ENCODE measurements around the gene TUBB6. TPM values are rescaled to one million over a fixed set of nuclear protein-coding genes. Genes with fewer than 3 reads are reported as not detected.

Gene TUBB6
- total and polyA plus RNA-seq, 2 of the 8 experiments (the other 6 are each of a cell fraction or from before 2014, with no cell fraction given), result 126 to 223 TPM

DNA sequence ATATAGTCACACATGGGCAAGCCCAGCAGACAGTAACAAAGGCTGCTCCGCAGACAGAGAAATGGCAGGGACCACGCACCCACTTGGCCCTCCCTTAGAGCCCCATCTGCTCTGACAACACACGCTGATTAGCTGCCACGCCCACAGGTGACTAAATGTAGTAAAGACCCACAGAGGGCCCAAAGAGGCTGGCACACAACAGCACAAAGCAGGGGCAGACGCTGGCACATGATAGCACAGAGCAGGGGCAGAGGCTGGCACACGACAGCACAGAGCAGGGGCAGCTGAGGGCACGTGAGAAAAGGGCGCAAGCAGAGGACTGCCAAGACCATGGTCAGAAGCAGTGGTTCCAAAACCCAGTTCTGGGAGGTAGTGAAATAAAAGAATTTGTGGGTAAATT, 58.3 kb downstream of the TUBB6 start:
- WGBS, 2 experiments (ENCODE audit: extremely low coverage in 1 of 2, insufficient coverage in 1 of 2, insufficient read length in 1 of 2, insufficient replicate concordance in 2 of 2, low coverage in 1 of 2, low lambda C conversion rate in 2 of 2, missing lambda C conversion rate in 1 of 2), result 90% methylated on average over 8 of the region's 8 CpGs; no CpG with 5 or more reads in 1 of the 2 experiments
- Histone ChIP-seq H3K14ac (ENCODE audit: insufficient read length) (no peak overlapping the region), H2BK120ac (replicated peaks; ENCODE audit: low read depth, low read length) (no peak overlapping the region), H3K4me1 (replicated peaks in 1 of 4; ENCODE audit: control insufficient read depth in 3 of 4, insufficient read depth in 4 of 4, low read length in 3 of 4) (no peaks in the 10 kb centered on the region), H4K20me1 (replicated peaks in 1 of 2; ENCODE audit: control insufficient read depth in 1 of 2, insufficient read depth in 2 of 2, low read length in 2 of 2) (peaks cover 0 to 11% of the 10 kb centered on the region in 2 experiments), H4K91ac (replicated peaks; ENCODE audit: insufficient read length, low read length) (no peak overlapping the region), H3K27ac (ENCODE audit: low read depth, low read length) (no peak overlapping the region), H3K79me1 (ENCODE audit: low read depth, low read length) (peaks cover 5% of the 10 kb centered on the region), H4K8ac (ENCODE audit: extremely low read depth, insufficient read depth, low read length) (peak overlapping the region; percentile 46; the same call in 1 of the 2 replicates), H3K23ac (ENCODE audit: insufficient read length) (no peak overlapping the region), H3K79me2 (ENCODE audit: control insufficient read depth in 1 of 2, insufficient read depth in 2 of 2, low read length in 2 of 2) (peaks cover 6 to 49% of the 10 kb centered on the region in 2 experiments; a peak in 2 of 4 replicates), H2BK12ac (ENCODE audit: low read depth, low read length) (no peak overlapping the region), H3K4ac (replicated peaks; ENCODE audit: insufficient read length, low read depth, low read length) (no peak overlapping the region), H3K4me3 (ENCODE audit: extremely low read depth in 1 of 4, insufficient read depth in 2 of 4, low read depth in 3 of 4, low read length in 4 of 4) (no peak overlapping the region), H3K9ac (replicated peaks in 1 of 4; ENCODE audit: extremely low read depth in 1 of 4, low read depth in 3 of 4, low read length in 3 of 4) (no peak overlapping the region), H2BK5ac (ENCODE audit: low read depth, low read length) (no peak overlapping the region), H3K56ac (replicated peaks; ENCODE audit: insufficient read length, low read depth, low read length) (no peak overlapping the region), H2AFZ (ENCODE audit: low read length) (no peak overlapping the region), H3K27me3 (replicated peaks in 1 of 4; ENCODE audit: control insufficient read depth in 3 of 4, extremely low read depth in 1 of 4, insufficient read depth in 3 of 4, low read length in 3 of 4) (no peaks in the 10 kb centered on the region), H2BK15ac (ENCODE audit: low read length) (no peak overlapping the region), H2AK5ac (ENCODE audit: low read depth, low read length) (no peak overlapping the region), H3K4me2 (ENCODE audit: insufficient read depth in 1 of 2, low read depth in 2 of 2, low read length in 2 of 2) (no peak overlapping the region), H3K18ac (ENCODE audit: extremely low read depth, low read length) (no peak overlapping the region), H3K23me2 (ENCODE audit: low read depth, low read length) (no peaks in the 10 kb centered on the region), H2BK20ac (ENCODE audit: low read length) (no peak overlapping the region), H3K36me3 (ENCODE audit: control insufficient read depth in 2 of 4, insufficient read depth in 4 of 4, low read length in 3 of 4) (peaks cover 15 to 56% (median 25%) of the 10 kb centered on the region in 4 experiments), H4K5ac (ENCODE audit: insufficient read length, low read depth, low read length) (no peak overlapping the region), H3K9me3 (ENCODE audit: insufficient read depth in 2 of 2, low read depth in 1 of 2, low read length in 1 of 2) (no peaks in the 10 kb centered on the region)
- DNase-seq (ENCODE audit: low read depth in 1 of 2, low spot score in 2 of 2) (no peak), FAIRE-seq (no peak)
- CTCF ChIA-PET (ENCODE audit: partially characterized antibody), result no interaction called here
- POLR2A ChIA-PET (ENCODE audit: partially characterized antibody), result no interaction called here
- no peak for TF ChIP-seq TAF7 (optimal IDR thresholded peaks at IDR 0.05; ENCODE audit: borderline replicate concordance, low read depth, low read length)
- no peak for TF ChIP-seq POU5F1 (IDR thresholded peaks at IDR 0.05; ENCODE audit: low read depth, low read length)
- TF ChIP-seq, protein P1, sequence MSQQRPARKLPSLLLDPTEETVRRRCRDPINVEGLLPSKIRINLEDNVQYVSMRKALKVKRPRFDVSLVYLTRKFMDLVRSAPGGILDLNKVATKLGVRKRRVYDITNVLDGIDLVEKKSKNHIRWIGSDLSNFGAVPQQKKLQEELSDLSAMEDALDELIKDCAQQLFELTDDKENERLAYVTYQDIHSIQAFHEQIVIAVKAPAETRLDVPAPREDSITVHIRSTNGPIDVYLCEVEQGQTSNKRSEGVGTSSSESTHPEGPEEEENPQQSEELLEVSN (IDR thresholded peaks at IDR 0.05), result no peak
- TF ChIP-seq JUN (IDR thresholded peaks at IDR 0.05; ENCODE audit: low read depth, low read length), result no peak
- no peak for TF ChIP-seq GTF2F1 (IDR thresholded peaks at IDR 0.05; ENCODE audit: borderline replicate concordance, low read depth, low read length)
- TF ChIP-seq NANOG (IDR thresholded peaks at IDR 0.05; ENCODE audit: insufficient read depth, low read depth, low read length, poor library complexity, severe bottlenecking), result no peak
- TF ChIP-seq YY1 (IDR thresholded peaks at IDR 0.05; ENCODE audit: low read depth, low read length), result no peak
- TF ChIP-seq BACH1 (IDR thresholded peaks at IDR 0.05; ENCODE audit: low read length), result no peak
- TF ChIP-seq SIN3A (conservative IDR thresholded peaks at IDR 0.05 in 1 of 2, IDR thresholded peaks at IDR 0.05 in 1 of 2; ENCODE audit: low read depth in 1 of 2, low read length in 2 of 2), result no peak
- TF ChIP-seq, protein P2, sequence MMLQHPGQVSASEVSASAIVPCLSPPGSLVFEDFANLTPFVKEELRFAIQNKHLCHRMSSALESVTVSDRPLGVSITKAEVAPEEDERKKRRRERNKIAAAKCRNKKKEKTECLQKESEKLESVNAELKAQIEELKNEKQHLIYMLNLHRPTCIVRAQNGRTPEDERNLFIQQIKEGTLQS (IDR thresholded peaks at IDR 0.05; ENCODE audit: insufficient read depth, low read depth, low read length), result no peak
- no peak for TF ChIP-seq KDM5A (IDR thresholded peaks at IDR 0.05; ENCODE audit: low read length)
- TF ChIP-seq CTBP2 (IDR thresholded peaks at IDR 0.05; ENCODE audit: borderline replicate concordance, insufficient read depth, insufficient read length, low read length), result no peak
- TF ChIP-seq ZNF274 (IDR thresholded peaks at IDR 0.05; ENCODE audit: borderline replicate concordance, extremely low read depth, low read length), result no peak

All from H1 (cell line).